Progenitor cell of endocrine pancreas (in vitro differentiated cells): ENCODE data around the gene DYNLT4. TPM values are rescaled to one million over a fixed set of nuclear protein-coding genes. Genes with fewer than 3 reads are reported as not detected.

Experiments used
- DNase-seq: peaks from one replicate; pipeline ENCODE4 v3.0.0; 2021; ENCODE audit warnings: low spot score; ENCODE audit not compliant: unreplicated experiment
- H3K27ac Mint-ChIP-seq: 2 replicates; pipeline ENCODE4 v1.8.0; 2021; ENCODE audit warnings: mild to moderate bottlenecking, moderate library complexity, mixed read lengths
- H3K27me3 Mint-ChIP-seq: 2 replicates; pipeline ENCODE4 v1.8.0; 2021; ENCODE audit warnings: mixed read lengths
- H3K36me3 Mint-ChIP-seq: 2 replicates; pipeline ENCODE4 v1.8.0; 2022; ENCODE audit warnings: mixed read lengths; ENCODE audit not compliant: insufficient read depth
- H3K4me1 Mint-ChIP-seq: 2 replicates; pipeline ENCODE4 v1.8.0; 2021; ENCODE audit warnings: low read depth, mixed read lengths
- H3K4me3 Mint-ChIP-seq: 2 replicates; pipeline ENCODE4 v1.8.0; 2021; ENCODE audit warnings: low read depth, mild to moderate bottlenecking, moderate library complexity, mixed read lengths
- H3K9me3 Mint-ChIP-seq: 2 replicates; pipeline ENCODE4 v1.8.0; 2021; ENCODE audit warnings: low read depth, mixed read lengths
- CTCF ChIP-seq: fragments of 200-600 bp; sonication (generic); IDR thresholded peaks from one replicate; pipeline ENCODE4 v1.5.0; 2021; ENCODE audit warnings: antibody characterized with exemption, mild to moderate bottlenecking; ENCODE audit not compliant: unreplicated experiment
- long read RNA-seq: library from polyadenylated mRNA; unstranded; transcript quantifications from one replicate; pipeline ENCODE4 v2.0.0, GENCODE V29; 2020
- total RNA-seq: library from RNA; stranded (reverse); gene quantifications from 2 replicates; pipeline ENCODE4 v1.2.1, GENCODE V29; 2021

Gene DYNLT4
- 0.55 and 0.79 TPM in 2 replicates for total RNA-seq
- long read RNA-seq, result 0 reads

GRCh38 chr1:44806704-44807363, at the start of gene DYNLT4:
DYNLT4 (minus strand) TSS chr1:44807351; CDS start chr1:44806668, 683 bp downstream.
- H3K4me1 Mint-ChIP-seq, result peaks cover 43% of the 10 kb centered on the region
- peaks cover 4% of the 10 kb centered on the region for H3K27me3 Mint-ChIP-seq
- no peak for DNase-seq
- H3K36me3 Mint-ChIP-seq, result peaks cover 6% of the 10 kb centered on the region
- no peaks in the 10 kb centered on the region for H3K9me3 Mint-ChIP-seq
- no peak for TF ChIP-seq CTCF
- H3K4me3 Mint-ChIP-seq, result peak within 1 kb of the TSS; percentile 69
- peak within 1 kb of the TSS; percentile 99 for H3K27ac Mint-ChIP-seq

- H3K4me3 Mint-ChIP-seq, result no peak overlapping the region
- H3K9me3 Mint-ChIP-seq, result no peaks in the 10 kb centered on the region
- no peaks in the 10 kb centered on the region for H3K27me3 Mint-ChIP-seq
- no peak for TF ChIP-seq CTCF
- H3K4me1 Mint-ChIP-seq, result no peaks in the 10 kb centered on the region
- no peak for DNase-seq
- H3K27ac Mint-ChIP-seq, result no peak overlapping the region
- peaks cover 7% of the 10 kb centered on the region for H3K36me3 Mint-ChIP-seq
Measured at GRCh38 chr1:44855742-44856141, 48.6 kb upstream of the DYNLT4 start.

GRCh38 chr1:44854970-44855369, 47.8 kb upstream of the DYNLT4 start:
- Mint-ChIP-seq H3K27me3 (no peaks in the 10 kb centered on the region), H3K27ac (no peak overlapping the region), H3K4me3 (no peak overlapping the region), H3K4me1 (no peaks in the 10 kb centered on the region), H3K36me3 (peaks cover 7% of the 10 kb centered on the region), H3K9me3 (no peaks in the 10 kb centered on the region)
- TF ChIP-seq CTCF, result no peak
- no peak for DNase-seq

GRCh38 chr1:44853201-44853600, 46.0 kb upstream of the DYNLT4 start:
- Mint-ChIP-seq H3K4me1 (no peaks in the 10 kb centered on the region), H3K27ac (no peak overlapping the region), H3K4me3 (no peak overlapping the region), H3K27me3 (no peaks in the 10 kb centered on the region), H3K9me3 (no peaks in the 10 kb centered on the region), H3K36me3 (peaks cover 7% of the 10 kb centered on the region)
- no peak for DNase-seq
- no peak for TF ChIP-seq CTCF

GRCh38 chr1:44851308-44851707, 44.2 kb upstream of the DYNLT4 start:
- no peaks in the 10 kb centered on the region for H3K27me3 Mint-ChIP-seq
- H3K9me3 Mint-ChIP-seq, result no peaks in the 10 kb centered on the region
- no peak for TF ChIP-seq CTCF
- DNase-seq, result no peak
- H3K4me1 Mint-ChIP-seq, result no peaks in the 10 kb centered on the region
- H3K27ac Mint-ChIP-seq, result no peak overlapping the region
- H3K36me3 Mint-ChIP-seq, result peaks cover 5% of the 10 kb centered on the region
- no peak overlapping the region for H3K4me3 Mint-ChIP-seq
